T-helper 2 cell treated with Interferon-gamma antibody and Interleukin-4, amounts not matched to agents 5 μg/mL and 100 μg/mL, for 36 hours (primary cell): Measurements from ENCODE around the gene NPAS2.

Experiments used
- DNase-seq: peaks from one replicate; pipeline ENCODE4 v3.0.0; 2021; ENCODE audit warnings: low spot score
- H3K27ac Mint-ChIP-seq: one replicate; pipeline ENCODE4 v1.8.0; 2021; ENCODE audit warnings: mild to moderate bottlenecking, mixed read lengths
- H3K27me3 Mint-ChIP-seq: one replicate; pipeline ENCODE4 v1.8.0; 2021; ENCODE audit warnings: low read depth, mixed read lengths
- H3K36me3 Mint-ChIP-seq: one replicate; pipeline ENCODE4 v1.8.0; 2021; ENCODE audit warnings: low read depth, mixed read lengths
- H3K4me1 Mint-ChIP-seq: one replicate; pipeline ENCODE4 v1.8.0; 2021; ENCODE audit warnings: low read depth, mixed read lengths
- H3K4me3 Mint-ChIP-seq: one replicate; pipeline ENCODE4 v1.8.0; 2022; ENCODE audit warnings: mild to moderate bottlenecking, moderate library complexity, mixed read lengths
- H3K9me3 Mint-ChIP-seq: one replicate; pipeline ENCODE4 v1.8.0; 2021; ENCODE audit warnings: mixed read lengths

The NPAS2 gene

DNA sequence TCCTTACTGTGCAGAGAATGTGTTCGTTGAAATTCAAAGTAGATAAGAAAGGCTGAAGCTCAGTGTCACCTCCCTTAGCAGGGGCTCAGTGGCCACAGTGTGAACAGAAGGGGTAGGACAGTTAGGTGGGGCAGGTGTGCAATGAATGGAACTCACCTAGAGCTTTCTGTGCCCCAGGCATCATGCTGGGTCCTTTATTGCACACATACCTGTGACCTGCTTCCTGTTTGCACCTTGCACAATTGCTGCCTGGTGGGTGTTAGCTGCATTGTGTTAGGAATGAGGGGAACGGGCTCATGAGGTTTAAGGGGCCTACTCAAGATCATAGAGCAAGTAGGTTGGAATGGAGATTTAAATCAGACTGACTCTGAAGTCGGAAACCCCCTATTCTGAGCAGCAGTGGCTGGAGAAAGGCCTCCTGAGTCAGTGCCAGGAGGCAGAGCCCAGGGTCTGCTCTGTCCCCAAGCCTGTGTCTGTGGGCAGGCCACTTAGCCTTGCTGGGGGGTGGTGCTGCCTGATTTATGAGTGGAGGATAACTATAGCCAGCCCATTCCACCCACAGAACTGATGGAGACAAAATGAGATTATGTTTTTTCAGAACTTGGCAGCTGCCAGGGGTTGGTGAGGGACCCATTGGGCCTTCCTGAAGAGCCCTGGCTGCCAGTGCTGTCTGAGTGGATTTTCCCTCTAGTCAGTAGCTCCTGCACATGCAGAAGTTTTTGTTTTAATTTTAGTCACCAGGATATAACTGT lies 76.2 kb downstream of the NPAS2 start:
- no peak overlapping the region for H3K4me3 Mint-ChIP-seq
- H3K27ac Mint-ChIP-seq = no peak overlapping the region
- H3K4me1 Mint-ChIP-seq = no peaks in the 10 kb centered on the region
- H3K27me3 Mint-ChIP-seq = peaks cover 2% of the 10 kb centered on the region
- H3K9me3 Mint-ChIP-seq = no peaks in the 10 kb centered on the region
- H3K36me3 Mint-ChIP-seq = no peaks in the 10 kb centered on the region
- no peak for DNase-seq

GRCh38 chr2:100898035-100898665 lies 78.2 kb downstream of the NPAS2 start:
- no peaks in the 10 kb centered on the region for H3K9me3 Mint-ChIP-seq
- H3K4me1 Mint-ChIP-seq = peaks cover 6% of the 10 kb centered on the region
- peaks cover 4% of the 10 kb centered on the region for H3K27me3 Mint-ChIP-seq
- no peak overlapping the region for H3K4me3 Mint-ChIP-seq
- no peak overlapping the region for H3K27ac Mint-ChIP-seq
- no peak for DNase-seq
- no peaks in the 10 kb centered on the region for H3K36me3 Mint-ChIP-seq

DNA sequence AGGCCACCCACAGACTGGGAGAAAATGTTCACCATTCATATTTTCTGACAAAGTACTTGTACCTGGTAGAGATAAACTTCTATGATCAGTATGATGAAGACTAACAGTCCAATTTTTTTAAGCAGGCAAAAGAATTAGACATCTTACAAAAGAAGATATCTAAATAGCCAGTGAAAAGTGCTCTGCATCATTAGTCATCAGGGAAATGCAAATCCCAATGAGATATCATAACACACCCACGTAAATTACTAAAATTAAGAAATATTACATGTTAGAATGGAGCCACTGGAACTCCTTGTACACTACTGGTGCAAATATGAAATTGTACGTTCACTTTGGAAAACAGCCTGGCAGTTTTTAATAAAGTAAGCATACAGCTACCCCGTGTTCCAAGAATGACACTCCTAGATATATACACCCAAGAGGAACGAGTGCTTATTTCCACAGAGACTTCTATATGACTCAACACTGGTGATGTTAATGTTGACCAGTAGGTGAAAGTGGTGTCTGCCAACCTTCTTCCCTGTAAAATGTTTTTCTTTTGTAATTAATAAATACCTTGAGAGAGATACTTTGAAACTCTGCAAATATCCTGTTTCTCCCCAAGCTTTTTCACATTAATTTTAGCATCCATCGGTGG lies 80.3 kb downstream of the NPAS2 start:
- H3K4me3 Mint-ChIP-seq = no peak overlapping the region
- H3K36me3 Mint-ChIP-seq = no peaks in the 10 kb centered on the region
- no peak overlapping the region for H3K27ac Mint-ChIP-seq
- peaks cover 4% of the 10 kb centered on the region for H3K27me3 Mint-ChIP-seq
- DNase-seq = no peak
- H3K4me1 Mint-ChIP-seq = peaks cover 6% of the 10 kb centered on the region
- no peaks in the 10 kb centered on the region for H3K9me3 Mint-ChIP-seq

- peaks cover 4% of the 10 kb centered on the region for H3K27me3 Mint-ChIP-seq
- H3K36me3 Mint-ChIP-seq = no peaks in the 10 kb centered on the region
- H3K9me3 Mint-ChIP-seq = no peaks in the 10 kb centered on the region
- H3K4me3 Mint-ChIP-seq = no peak overlapping the region
- peaks cover 10% of the 10 kb centered on the region for H3K4me1 Mint-ChIP-seq
- H3K27ac Mint-ChIP-seq = no peak overlapping the region
- DNase-seq = no peak
Observed at GRCh38 chr2:100902817-100903405, 83.0 kb downstream of the NPAS2 start.

- Mint-ChIP-seq H3K27me3 (peaks cover 4% of the 10 kb centered on the region), H3K36me3 (no peaks in the 10 kb centered on the region), H3K27ac (no peak overlapping the region), H3K4me1 (peaks cover 12% of the 10 kb centered on the region), H3K9me3 (no peaks in the 10 kb centered on the region), H3K4me3 (no peak overlapping the region)
- DNase-seq = no peak
Observed at GRCh38 chr2:100903534-100904258, 83.8 kb downstream of the NPAS2 start.

- H3K9me3 Mint-ChIP-seq = no peaks in the 10 kb centered on the region
- no peak overlapping the region for H3K27ac Mint-ChIP-seq
- peaks cover 4% of the 10 kb centered on the region for H3K27me3 Mint-ChIP-seq
- H3K4me3 Mint-ChIP-seq = no peak overlapping the region
- no peak for DNase-seq
- H3K36me3 Mint-ChIP-seq = no peaks in the 10 kb centered on the region
- peaks cover 12% of the 10 kb centered on the region for H3K4me1 Mint-ChIP-seq
Observed at GRCh38 chr2:100905132-100905805, 85.3 kb downstream of the NPAS2 start.

- Mint-ChIP-seq H3K27ac (no peak overlapping the region), H3K9me3 (no peaks in the 10 kb centered on the region), H3K4me3 (no peak overlapping the region), H3K4me1 (peaks cover 12% of the 10 kb centered on the region), H3K27me3 (peaks cover 3% of the 10 kb centered on the region), H3K36me3 (no peaks in the 10 kb centered on the region)
- DNase-seq = no peak
Observed at GRCh38 chr2:100906131-100906530, 86.2 kb downstream of the NPAS2 start.

GRCh38 chr2:100906679-100907078 lies 86.7 kb downstream of the NPAS2 start:
- Mint-ChIP-seq H3K4me3 (no peak overlapping the region), H3K27ac (no peak overlapping the region), H3K27me3 (peaks cover 3% of the 10 kb centered on the region), H3K9me3 (no peaks in the 10 kb centered on the region), H3K4me1 (peaks cover 12% of the 10 kb centered on the region), H3K36me3 (no peaks in the 10 kb centered on the region)
- DNase-seq = no peak

DNA sequence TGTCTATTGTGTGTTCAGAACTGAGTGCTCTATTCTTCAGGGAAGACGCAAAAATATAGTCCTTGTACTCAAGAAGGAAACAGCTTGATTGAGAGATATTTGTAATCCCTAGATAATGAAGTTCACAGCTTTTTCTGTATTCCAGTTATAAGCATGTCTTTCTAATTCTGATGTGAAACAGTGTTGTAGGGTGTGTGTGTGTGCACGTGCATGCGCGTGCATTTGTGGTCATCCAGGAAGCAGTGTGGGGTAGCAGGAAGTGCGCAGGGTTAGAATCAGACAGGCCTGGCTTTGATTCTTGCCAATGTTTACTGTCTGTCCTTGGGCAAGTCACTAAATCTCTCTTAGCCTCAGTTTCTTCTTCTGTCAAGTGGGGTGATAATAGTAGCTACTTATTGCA lies 87.9 kb downstream of the NPAS2 start:
- H3K27ac Mint-ChIP-seq = no peak overlapping the region
- no peaks in the 10 kb centered on the region for H3K36me3 Mint-ChIP-seq
- H3K4me3 Mint-ChIP-seq = no peak overlapping the region
- no peak for DNase-seq
- H3K4me1 Mint-ChIP-seq = peaks cover 6% of the 10 kb centered on the region
- no peaks in the 10 kb centered on the region for H3K9me3 Mint-ChIP-seq
- no peaks in the 10 kb centered on the region for H3K27me3 Mint-ChIP-seq

GRCh38 chr2:100909534-100910081 lies 89.7 kb downstream of the NPAS2 start:
- no peak for DNase-seq
- Mint-ChIP-seq H3K27ac (no peak overlapping the region), H3K27me3 (no peaks in the 10 kb centered on the region), H3K4me1 (peaks cover 6% of the 10 kb centered on the region), H3K4me3 (no peak overlapping the region), H3K9me3 (no peaks in the 10 kb centered on the region), H3K36me3 (no peaks in the 10 kb centered on the region)

DNA sequence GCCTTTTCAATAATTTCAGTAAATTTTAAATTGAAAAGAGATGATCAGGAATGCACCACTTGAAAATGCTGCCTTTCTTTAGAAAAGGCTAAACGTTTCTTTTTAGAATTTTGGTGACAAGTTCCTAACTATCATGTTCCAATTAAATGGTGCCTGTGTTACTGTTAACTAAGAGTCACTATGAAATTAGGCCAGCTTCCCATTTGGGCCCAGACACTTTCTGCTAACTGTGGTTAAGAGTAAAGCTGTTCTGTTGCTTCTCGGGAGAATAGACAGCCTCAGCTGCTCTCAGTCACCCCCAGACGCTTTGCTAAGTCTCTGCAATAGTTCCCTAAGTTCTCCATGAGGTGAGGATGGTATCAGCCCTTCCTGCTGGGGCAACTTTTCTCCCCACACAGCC lies 90.2 kb downstream of the NPAS2 start:
- Mint-ChIP-seq H3K27ac (no peak overlapping the region), H3K4me1 (peaks cover 6% of the 10 kb centered on the region)
- DNase-seq = no peak

GRCh38 chr2:100919316-100919715 lies 99.4 kb downstream of the NPAS2 start:
- Mint-ChIP-seq H3K36me3 (no peaks in the 10 kb centered on the region), H3K4me1 (no peaks in the 10 kb centered on the region), H3K9me3 (peaks cover 5% of the 10 kb centered on the region), H3K4me3 (no peak overlapping the region), H3K27me3 (peaks cover 6% of the 10 kb centered on the region), H3K27ac (no peak overlapping the region)
- no peak for DNase-seq

More for the DNA sequence above, 90.2 kb downstream of the NPAS2 start:
- Mint-ChIP-seq H3K4me3 (no peak overlapping the region), H3K36me3 (no peaks in the 10 kb centered on the region), H3K27me3 (no peaks in the 10 kb centered on the region), H3K9me3 (no peaks in the 10 kb centered on the region)

GRCh38 chr2:100921685-100922161 lies 101.8 kb downstream of the NPAS2 start:
- H3K27ac Mint-ChIP-seq = no peak overlapping the region
- H3K36me3 Mint-ChIP-seq = no peaks in the 10 kb centered on the region
- H3K4me1 Mint-ChIP-seq = peaks cover 1% of the 10 kb centered on the region
- DNase-seq = no peak
- no peaks in the 10 kb centered on the region for H3K9me3 Mint-ChIP-seq
- peaks cover 2% of the 10 kb centered on the region for H3K27me3 Mint-ChIP-seq
- no peak overlapping the region for H3K4me3 Mint-ChIP-seq
